HG02678 (cell line): Measurements from ENCODE around the gene C11orf24.
A peak's percentile ranks its signal among the peaks of the same experiment; 100 is the strongest.

Experiments
- ATAC-seq: cut with Tn5 transposase; IDR thresholded peaks from one replicate; pipeline ENCODE4 v1.9.1; 2021; ENCODE audit warnings: mild to moderate bottlenecking, moderate library complexity; ENCODE audit not compliant: unreplicated experiment

The C11orf24 gene

GRCh38 chr11:68212421-68213134 is 59.2 kb downstream of the C11orf24 start:
- ATAC-seq: peak; percentile 56

- ATAC-seq: no peak
Measured at GRCh38 chr11:68211546-68211945, 60.2 kb downstream of the C11orf24 start.
